Cardiac fibroblast (primary cell): ENCODE results near the gene SLC6A18.
"Not testable (repeated sequence)": the region's sequence is repeated elsewhere in the genome, so short reads cannot be mapped to it uniquely, and the experiment has no call there.

Source experiments
- DNase-seq, 2 donors: peaks; one replicate each; pipeline versions ENCODE4 v3.0.0 to v3.0.0-alpha.2; 2010; ENCODE audit warnings: low read depth in 2 of 2
- H3K4me3 ChIP-seq, 2 donors: replicated peaks in 1 of 2; 1 replicate in 1 of 2; 2 replicates in 1 of 2; pipeline ENCODE4 v1.5.1; 2011; ENCODE audit warnings: low read depth in 2 of 2, low read length in 2 of 2, mild to moderate bottlenecking in 2 of 2, moderate library complexity in 1 of 2
- CTCF ChIP-seq: IDR thresholded peaks from one replicate; pipeline ENCODE4 v1.5.1; 2011; ENCODE audit warnings: low read depth, mild to moderate bottlenecking, low read length, inconsistent platforms

Gene SLC6A18

DNA sequence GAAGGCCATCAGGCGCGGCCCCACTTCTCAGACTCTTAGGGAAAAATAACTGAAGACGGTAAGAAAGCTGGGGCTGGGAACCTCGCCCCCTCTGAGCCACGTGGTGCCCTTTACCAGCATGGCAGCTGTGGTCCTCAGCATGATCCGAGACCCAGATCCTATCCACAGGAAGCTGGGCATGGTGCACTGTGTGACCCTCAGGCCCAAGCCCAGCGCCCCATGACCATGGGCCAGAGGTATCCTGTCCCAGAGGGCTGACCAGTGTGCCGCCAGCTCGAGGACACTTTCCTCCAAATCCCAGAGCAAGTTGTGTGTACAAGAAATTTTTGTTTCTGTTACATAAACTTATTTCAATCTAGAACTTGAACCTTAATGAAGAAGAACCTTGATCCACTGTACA lies 41.6 kb downstream of the SLC6A18 start:
- TF ChIP-seq CTCF: no peak
- no peak for DNase-seq
- H3K4me3 ChIP-seq: no peak overlapping the region

DNA sequence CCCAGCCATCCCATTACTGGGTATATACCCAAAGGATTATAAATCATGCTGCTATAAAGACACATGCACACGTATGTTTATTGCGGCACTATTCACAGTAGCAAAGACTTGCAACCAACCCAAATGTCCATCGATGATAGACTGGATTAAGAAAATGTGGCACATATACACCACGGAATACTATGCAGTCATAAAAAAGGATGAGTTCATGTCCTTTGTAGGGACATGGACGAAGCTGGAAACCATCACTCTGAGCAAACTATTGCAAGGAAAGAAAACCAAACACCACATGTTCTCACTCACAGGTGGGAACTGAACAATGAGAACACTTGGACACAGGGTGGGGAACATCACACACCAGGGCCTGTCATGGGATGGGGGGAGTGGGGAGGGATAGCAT lies 42.3 kb downstream of the SLC6A18 start:
- not testable (repeated sequence) for H3K4me3 ChIP-seq, DNase-seq

DNA sequence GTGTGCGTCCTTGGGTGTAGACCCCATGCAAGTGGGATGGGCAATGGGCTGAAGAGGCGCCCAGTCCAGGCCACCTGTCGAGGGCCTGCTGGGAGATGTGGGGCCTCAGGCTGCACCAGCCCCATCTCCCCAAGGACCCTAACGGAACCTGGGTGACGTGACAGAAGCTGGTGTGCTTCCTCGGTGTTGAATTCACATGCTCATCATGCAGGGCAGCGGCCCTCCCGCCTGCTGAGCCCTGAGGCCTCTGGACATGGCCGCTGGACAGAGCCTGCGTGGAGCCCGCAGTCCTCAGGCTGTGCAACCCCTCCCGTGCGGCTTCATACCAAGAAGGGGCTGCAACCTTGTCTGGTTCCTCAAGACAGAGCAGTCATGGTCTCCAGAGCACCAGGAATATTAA lies 42.9 kb downstream of the SLC6A18 start:
- H3K4me3 ChIP-seq: no peak overlapping the region
- no peak for TF ChIP-seq CTCF
- DNase-seq: no peak

DNA sequence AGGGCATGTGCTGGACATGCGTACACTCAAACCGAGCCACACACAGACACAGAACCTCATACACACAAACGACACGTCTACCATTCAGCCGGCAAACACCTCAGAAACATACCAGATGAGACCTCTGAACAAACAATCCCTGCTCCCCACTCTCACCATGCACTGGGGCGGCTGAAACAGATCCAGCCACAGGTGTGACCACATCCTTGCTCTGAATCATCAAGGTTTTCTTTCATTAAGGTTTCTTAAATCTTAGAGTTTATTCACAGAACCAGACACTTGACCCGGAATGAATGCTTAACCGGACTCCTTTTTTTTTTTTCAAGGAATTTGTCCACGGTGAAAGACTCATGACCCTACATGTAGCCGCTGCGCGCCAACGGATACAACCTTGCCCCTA lies 43.5 kb downstream of the SLC6A18 start:
- TF ChIP-seq CTCF: no peak
- DNase-seq: no peak
- H3K4me3 ChIP-seq: no peak overlapping the region

DNA sequence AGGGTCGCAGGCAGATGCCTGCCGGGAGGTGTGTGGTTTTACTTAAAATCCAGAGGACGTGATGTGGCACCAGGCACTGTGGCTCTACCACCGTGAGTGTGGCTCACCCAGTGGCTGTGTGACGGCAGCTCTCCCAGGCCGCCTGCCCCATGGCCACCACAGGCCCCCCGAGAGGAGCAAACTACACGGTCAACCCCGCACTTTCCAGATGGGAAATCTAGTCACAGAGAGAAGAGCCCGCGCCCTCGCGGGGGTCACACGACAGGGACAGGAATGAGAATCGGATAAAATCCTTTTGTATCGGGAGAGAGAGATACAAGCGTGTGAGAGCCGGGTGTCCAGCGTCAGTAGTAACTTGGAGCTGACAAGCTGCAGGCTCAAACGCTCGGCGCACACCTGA lies 45.2 kb downstream of the SLC6A18 start:
- TF ChIP-seq CTCF: no peak
- H3K4me3 ChIP-seq: no peak overlapping the region
- no peak for DNase-seq

- TF ChIP-seq CTCF: no peak
- no peak for DNase-seq
- H3K4me3 ChIP-seq: no peak overlapping the region
Measured at GRCh38 chr5:1270933-1271914, 46.0 kb downstream of the SLC6A18 start.

- TF ChIP-seq CTCF: no peak
- no peak overlapping the region for H3K4me3 ChIP-seq
- DNase-seq: no peak
Measured at GRCh38 chr5:1272201-1272600, 47.0 kb downstream of the SLC6A18 start.
